ENCODE measurements around the gene EIF2S3B. TPM values are rescaled to one million over a fixed set of nuclear protein-coding genes. Genes with fewer than 3 reads are reported as not detected.

EIF2S3B gene
- polyA plus RNA-seq (2013) = 3.3 TPM in 2 replicates

DNA sequence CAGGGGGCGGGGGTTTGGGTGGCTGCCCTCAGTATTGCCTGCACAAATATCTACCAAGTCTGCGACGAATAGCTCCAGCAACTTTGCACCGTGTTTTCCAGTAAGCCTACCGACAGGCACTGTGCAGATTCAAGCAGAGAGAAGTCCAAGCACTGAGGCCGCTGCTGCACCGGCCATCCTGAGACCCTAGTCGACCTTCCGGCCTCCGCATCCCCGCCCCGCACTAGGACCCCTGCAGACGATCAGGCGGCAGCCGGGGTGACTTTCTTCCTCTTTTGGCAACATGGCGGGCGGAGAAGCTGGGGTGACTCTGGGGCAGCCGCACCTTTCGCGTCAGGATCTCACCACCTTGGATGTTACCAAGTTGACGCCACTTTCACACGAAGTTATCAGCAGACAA, at the start of gene EIF2S3B:
Gene EIF2S3B, plus strand, starts transcription at position 271 of the 400 bp plus-strand sequence. Its CDS starts 13 bp downstream, at position 284.
- Histone ChIP-seq H4K8ac (ENCODE audit: low read depth, low read length) (no peak within 1 kb of the TSS), H2BK5ac (ENCODE audit: low read depth, low read length, poor library complexity) (no peak within 1 kb of the TSS), H3K9ac (ENCODE audit: low read length) (no peak within 1 kb of the TSS), H2BK12ac (ENCODE audit: low read length) (no peak within 1 kb of the TSS), H4K12ac (ENCODE audit: low read depth, low read length) (no peak within 1 kb of the TSS), H3K4me1 (ENCODE audit: control insufficient read depth in 1 of 2, insufficient read depth in 2 of 2, low read length in 2 of 2) (no peaks in the 10 kb centered on the region), H3K27me3 (ENCODE audit: insufficient read depth, low read length) (no peaks in the 10 kb centered on the region), H2AK5ac (ENCODE audit: low read length) (no peak within 1 kb of the TSS), H3K79me2 (ENCODE audit: control insufficient read depth, insufficient read depth, low read length, poor library complexity) (no peaks in the 10 kb centered on the region), H3K27ac (ENCODE audit: low read depth, low read length) (no peak within 1 kb of the TSS), H3K79me1 (ENCODE audit: low read length) (no peaks in the 10 kb centered on the region), H3K14ac (ENCODE audit: low read length) (no peak within 1 kb of the TSS), H3K36me3 (ENCODE audit: control insufficient read depth in 1 of 2, insufficient read depth in 2 of 2, low read length in 2 of 2) (no peaks in the 10 kb centered on the region), H3K9me3 (ENCODE audit: insufficient read depth, low read depth, low read length) (no peaks in the 10 kb centered on the region), H3K23ac (ENCODE audit: low read length) (no peak within 1 kb of the TSS), H2BK120ac (ENCODE audit: insufficient read depth, low read length, poor library complexity) (no peak within 1 kb of the TSS), H2AFZ (ENCODE audit: insufficient read depth, low read length, poor library complexity) (no peak within 1 kb of the TSS), H3K4ac (ENCODE audit: low read depth, low read length) (no peak within 1 kb of the TSS), H4K91ac (ENCODE audit: low read depth, low read length) (no peak within 1 kb of the TSS), H3K4me3 (ENCODE audit: low read depth, low read length) (no peak within 1 kb of the TSS), H3K4me2 (ENCODE audit: low read length) (no peak within 1 kb of the TSS), H3K18ac (ENCODE audit: low read length) (no peak within 1 kb of the TSS)
- WGBS (ENCODE audit: extremely low coverage, insufficient coverage, insufficient read length) = no CpG with 5 or more reads among the region's 22 CpGs
- DNase-seq = no peak

DNA sequence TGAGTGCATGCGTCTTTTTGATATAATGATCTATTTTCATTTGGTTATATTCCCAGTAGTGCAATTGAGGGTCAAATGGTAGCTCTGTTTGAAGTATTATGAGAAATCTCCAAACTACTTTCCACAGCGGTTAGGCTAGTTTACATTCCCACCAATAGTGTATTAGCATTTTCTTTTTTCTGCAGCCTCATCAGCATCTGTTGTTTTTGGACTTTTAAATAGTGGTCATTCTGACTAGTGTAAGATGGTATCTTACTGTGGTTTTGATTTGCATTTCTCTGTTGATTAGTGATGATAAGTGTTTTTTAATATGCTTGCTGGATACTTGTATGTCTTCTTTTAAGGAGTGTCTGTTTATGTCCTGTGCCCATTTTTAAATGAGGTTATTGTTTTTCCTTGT, 48.8 kb upstream of the EIF2S3B start:
- no peaks in the 10 kb centered on the region for H3K79me2 ChIP-seq (ENCODE audit: control insufficient read depth, insufficient read depth, low read length, poor library complexity)
- no peak overlapping the region for H3K18ac ChIP-seq (ENCODE audit: low read length)
- H3K9ac ChIP-seq (ENCODE audit: low read length) = no peak overlapping the region
- DNase-seq = no peak
- no peaks in the 10 kb centered on the region for H3K79me1 ChIP-seq (ENCODE audit: low read length)
- H3K36me3 ChIP-seq (ENCODE audit: control insufficient read depth in 1 of 2, insufficient read depth in 2 of 2, low read length in 2 of 2) = no peaks in the 10 kb centered on the region
- H3K4me2 ChIP-seq (ENCODE audit: low read length) = no peak overlapping the region
- no peak overlapping the region for H4K91ac ChIP-seq (ENCODE audit: low read depth, low read length)
- no peak overlapping the region for H3K27ac ChIP-seq (ENCODE audit: low read depth, low read length)
- H3K23ac ChIP-seq (ENCODE audit: low read length) = no peak overlapping the region
- no peak overlapping the region for H2BK12ac ChIP-seq (ENCODE audit: low read length)
- peaks cover 0 to 7% of the 10 kb centered on the region in 2 experiments for H3K4me1 ChIP-seq (ENCODE audit: control insufficient read depth in 1 of 2, insufficient read depth in 2 of 2, low read length in 2 of 2)
- H3K14ac ChIP-seq (ENCODE audit: low read length) = no peak overlapping the region
- no peak overlapping the region for H4K8ac ChIP-seq (ENCODE audit: low read depth, low read length)
- no peak overlapping the region for H2AK5ac ChIP-seq (ENCODE audit: low read length)
- no peak overlapping the region for H4K12ac ChIP-seq (ENCODE audit: low read depth, low read length)
- no CpG with 5 or more reads among the region's 2 CpGs for WGBS (ENCODE audit: extremely low coverage, insufficient coverage, insufficient read length)
- no peaks in the 10 kb centered on the region for H3K9me3 ChIP-seq (ENCODE audit: insufficient read depth, low read depth, low read length)
- H3K27me3 ChIP-seq (ENCODE audit: insufficient read depth, low read length) = no peaks in the 10 kb centered on the region
- H2BK5ac ChIP-seq (ENCODE audit: low read depth, low read length, poor library complexity) = no peak overlapping the region
- no peak overlapping the region for H3K4me3 ChIP-seq (ENCODE audit: low read depth, low read length)
- no peak overlapping the region for H2BK120ac ChIP-seq (ENCODE audit: insufficient read depth, low read length, poor library complexity)
- H3K4ac ChIP-seq (ENCODE audit: low read depth, low read length) = no peak overlapping the region
- no peak overlapping the region for H2AFZ ChIP-seq (ENCODE audit: insufficient read depth, low read length, poor library complexity)

DNA sequence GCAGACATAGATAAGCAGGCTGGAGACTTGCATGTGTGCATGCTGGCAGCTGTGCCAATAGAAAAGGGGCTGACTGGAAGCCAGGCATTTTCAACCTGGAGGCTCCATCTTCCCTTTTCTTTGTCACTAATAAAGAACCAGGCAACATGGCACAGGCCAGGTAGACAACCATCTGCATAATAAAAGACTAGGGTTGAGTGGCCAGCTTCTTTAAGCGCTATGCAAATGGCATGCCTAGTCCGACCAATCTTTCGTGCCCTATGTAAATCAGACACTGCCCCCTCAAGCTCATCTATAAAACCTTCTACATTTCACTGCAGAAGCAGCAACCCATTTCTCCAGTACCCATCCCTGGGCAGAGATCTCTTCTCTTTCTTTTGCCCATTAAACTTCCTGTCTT, 47.9 kb upstream of the EIF2S3B start:
- Histone ChIP-seq H3K4me2 (ENCODE audit: low read length) (no peak overlapping the region), H3K23ac (ENCODE audit: low read length) (no peak overlapping the region), H3K18ac (ENCODE audit: low read length) (no peak overlapping the region), H4K12ac (ENCODE audit: low read depth, low read length) (no peak overlapping the region), H2AK5ac (ENCODE audit: low read length) (no peak overlapping the region), H4K8ac (ENCODE audit: low read depth, low read length) (no peak overlapping the region), H2BK12ac (ENCODE audit: low read length) (no peak overlapping the region), H3K4me3 (ENCODE audit: low read depth, low read length) (no peak overlapping the region), H3K4me1 (ENCODE audit: control insufficient read depth in 1 of 2, insufficient read depth in 2 of 2, low read length in 2 of 2) (peaks cover 0 to 7% of the 10 kb centered on the region in 2 experiments), H3K27me3 (ENCODE audit: insufficient read depth, low read length) (no peaks in the 10 kb centered on the region), H3K9me3 (ENCODE audit: insufficient read depth, low read depth, low read length) (no peaks in the 10 kb centered on the region), H2BK5ac (ENCODE audit: low read depth, low read length, poor library complexity) (no peak overlapping the region), H3K14ac (ENCODE audit: low read length) (no peak overlapping the region), H3K79me2 (ENCODE audit: control insufficient read depth, insufficient read depth, low read length, poor library complexity) (no peaks in the 10 kb centered on the region), H3K36me3 (ENCODE audit: control insufficient read depth in 1 of 2, insufficient read depth in 2 of 2, low read length in 2 of 2) (no peaks in the 10 kb centered on the region), H2BK120ac (ENCODE audit: insufficient read depth, low read length, poor library complexity) (no peak overlapping the region), H4K91ac (ENCODE audit: low read depth, low read length) (no peak overlapping the region), H2AFZ (ENCODE audit: insufficient read depth, low read length, poor library complexity) (no peak overlapping the region), H3K79me1 (ENCODE audit: low read length) (no peaks in the 10 kb centered on the region), H3K27ac (ENCODE audit: low read depth, low read length) (no peak overlapping the region), H3K4ac (ENCODE audit: low read depth, low read length) (no peak overlapping the region), H3K9ac (ENCODE audit: low read length) (no peak overlapping the region)
- no peak for DNase-seq
- no CpG with 5 or more reads among the region's 3 CpGs for WGBS (ENCODE audit: extremely low coverage, insufficient coverage, insufficient read length)

GRCh38 chr12:10466311-10466710, 39.4 kb upstream of the EIF2S3B start:
- no peak overlapping the region for H3K4ac ChIP-seq (ENCODE audit: low read depth, low read length)
- H2BK120ac ChIP-seq (ENCODE audit: insufficient read depth, low read length, poor library complexity) = no peak overlapping the region
- DNase-seq = no peak
- H2BK5ac ChIP-seq (ENCODE audit: low read depth, low read length, poor library complexity) = no peak overlapping the region
- H3K9ac ChIP-seq (ENCODE audit: low read length) = no peak overlapping the region
- H3K27ac ChIP-seq (ENCODE audit: low read depth, low read length) = no peak overlapping the region
- H3K36me3 ChIP-seq (ENCODE audit: control insufficient read depth in 1 of 2, insufficient read depth in 2 of 2, low read length in 2 of 2) = no peaks in the 10 kb centered on the region
- no peaks in the 10 kb centered on the region for H3K9me3 ChIP-seq (ENCODE audit: insufficient read depth, low read depth, low read length)
- H2AK5ac ChIP-seq (ENCODE audit: low read length) = no peak overlapping the region
- H3K4me3 ChIP-seq (ENCODE audit: low read depth, low read length) = no peak overlapping the region
- no peak overlapping the region for H4K91ac ChIP-seq (ENCODE audit: low read depth, low read length)
- H3K4me1 ChIP-seq (ENCODE audit: control insufficient read depth in 1 of 2, insufficient read depth in 2 of 2, low read length in 2 of 2) = no peaks in the 10 kb centered on the region
- no peak overlapping the region for H2BK12ac ChIP-seq (ENCODE audit: low read length)
- no peak overlapping the region for H3K23ac ChIP-seq (ENCODE audit: low read length)
- WGBS (ENCODE audit: extremely low coverage, insufficient coverage, insufficient read length) = no CpG with 5 or more reads among the region's 4 CpGs
- no peaks in the 10 kb centered on the region for H3K79me2 ChIP-seq (ENCODE audit: control insufficient read depth, insufficient read depth, low read length, poor library complexity)
- no peak overlapping the region for H3K14ac ChIP-seq (ENCODE audit: low read length)
- no peak overlapping the region for H3K18ac ChIP-seq (ENCODE audit: low read length)
- H4K8ac ChIP-seq (ENCODE audit: low read depth, low read length) = no peak overlapping the region
- H3K27me3 ChIP-seq (ENCODE audit: insufficient read depth, low read length) = no peaks in the 10 kb centered on the region
- H2AFZ ChIP-seq (ENCODE audit: insufficient read depth, low read length, poor library complexity) = no peak overlapping the region
- H4K12ac ChIP-seq (ENCODE audit: low read depth, low read length) = no peak overlapping the region
- H3K79me1 ChIP-seq (ENCODE audit: low read length) = no peaks in the 10 kb centered on the region
- H3K4me2 ChIP-seq (ENCODE audit: low read length) = no peak overlapping the region
